Fibroblast of villous mesenchyme (primary cell): Measurements from ENCODE around the gene CARD19. TPM values are rescaled to one million over a fixed set of nuclear protein-coding genes. Genes with fewer than 3 reads are reported as not detected.

ENCODE experiments used
- DNase-seq: peaks from one replicate; pipeline ENCODE4 v3.0.0-alpha.2; 2010; ENCODE audit warnings: low read depth
- H3K4me3 ChIP-seq: 2 replicates; pipeline ENCODE4 v1.5.1; 2011; ENCODE audit warnings: low read depth, mild to moderate bottlenecking, low read length
- CTCF ChIP-seq: IDR thresholded peaks from 2 replicates; pipeline ENCODE4 v1.5.1; 2012; ENCODE audit warnings: low read depth, mild to moderate bottlenecking, low read length; ENCODE audit not compliant: insufficient read depth
- total RNA-seq: library from RNA; depleted of rRNA; stranded (reverse); fragments of >200 nt; gene quantifications from 2 replicates; pipeline ENCODE4 v1.2.3, GENCODE V29; 2012

Gene CARD19
- total RNA-seq, 1 donor, result 35.8 TPM

GRCh38 chr9:93134740-93135444 is 38.9 kb downstream of the CARD19 start:
- DNase-seq, result no peak
- peak overlapping the region; percentile 78 for H3K4me3 ChIP-seq
- no peak for TF ChIP-seq CTCF

GRCh38 chr9:93136011-93136440 is 40.0 kb downstream of the CARD19 start:
- H3K4me3 ChIP-seq, result no peak overlapping the region
- no peak for TF ChIP-seq CTCF
- peak; percentile 54 for DNase-seq

- DNase-seq, result no peak
- no peak for TF ChIP-seq CTCF
- no peak overlapping the region for H3K4me3 ChIP-seq
Observed at GRCh38 chr9:93137362-93137761, 41.3 kb downstream of the CARD19 start.

- DNase-seq, result no peak
- no peak overlapping the region for H3K4me3 ChIP-seq
- no peak for TF ChIP-seq CTCF
Observed at GRCh38 chr9:93138171-93138764, 42.3 kb downstream of the CARD19 start.

- no peak for TF ChIP-seq CTCF
- no peak for DNase-seq
- H3K4me3 ChIP-seq, result no peak overlapping the region
Observed at GRCh38 chr9:93139365-93140182, 43.6 kb downstream of the CARD19 start.

GRCh38 chr9:93141771-93142483 is 45.9 kb downstream of the CARD19 start:
- TF ChIP-seq CTCF, result no peak
- no peak overlapping the region for H3K4me3 ChIP-seq
- no peak for DNase-seq
